Amniotic stem cell (primary cell): ENCODE results near the gene VEGFD.

Experiments
- DNase-seq: peaks from one replicate; lab custom pipeline; 2025; lab: John Stamatoyannopoulos, UW

Gene VEGFD, protein sequence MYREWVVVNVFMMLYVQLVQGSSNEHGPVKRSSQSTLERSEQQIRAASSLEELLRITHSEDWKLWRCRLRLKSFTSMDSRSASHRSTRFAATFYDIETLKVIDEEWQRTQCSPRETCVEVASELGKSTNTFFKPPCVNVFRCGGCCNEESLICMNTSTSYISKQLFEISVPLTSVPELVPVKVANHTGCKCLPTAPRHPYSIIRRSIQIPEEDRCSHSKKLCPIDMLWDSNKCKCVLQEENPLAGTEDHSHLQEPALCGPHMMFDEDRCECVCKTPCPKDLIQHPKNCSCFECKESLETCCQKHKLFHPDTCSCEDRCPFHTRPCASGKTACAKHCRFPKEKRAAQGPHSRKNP

DNA sequence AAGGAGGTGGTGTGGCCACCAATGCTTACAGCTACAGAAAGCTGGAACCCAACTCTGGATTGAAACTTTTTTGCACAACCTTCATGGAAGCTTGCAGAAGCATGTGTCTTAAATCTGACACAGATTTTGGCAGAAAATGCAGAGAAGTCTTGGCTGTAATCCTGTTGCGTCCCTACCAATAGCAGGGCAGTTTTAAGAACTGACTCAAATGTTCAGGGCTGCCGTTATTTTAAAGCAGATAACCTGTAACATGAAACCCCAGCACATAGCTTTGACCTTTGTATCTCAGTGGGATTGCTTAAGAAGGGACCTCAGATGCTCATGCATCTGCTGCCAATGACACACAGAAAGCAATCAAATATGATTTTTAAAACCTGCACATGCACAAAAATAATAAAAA is at the start of gene VEGFD:
VEGFD (minus strand) TSS at position 110 of the 400 bp plus-strand sequence. CDS start 467 bp downstream, outside the sequence.
- DNase-seq: no peak

DNA sequence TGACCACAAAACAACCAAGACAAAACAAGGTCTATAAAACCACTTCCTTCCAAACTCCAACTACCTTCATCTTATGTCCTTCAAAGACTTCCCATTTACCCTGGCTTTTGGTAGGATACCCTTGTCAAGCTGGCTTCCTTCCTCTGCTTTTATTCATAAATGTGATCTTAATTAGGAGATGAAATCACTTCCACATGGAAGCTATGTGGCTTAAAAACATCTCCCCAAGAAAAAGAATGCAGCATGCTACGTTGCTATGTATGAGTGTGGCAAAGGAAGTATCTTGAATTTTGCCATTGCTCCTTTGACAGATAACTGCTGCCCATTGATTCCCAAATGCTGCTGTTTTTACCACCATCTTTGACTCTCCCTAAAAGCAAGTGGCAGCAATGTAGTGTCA is 46.4 kb upstream of the VEGFD start:
- no peak for DNase-seq

DNA sequence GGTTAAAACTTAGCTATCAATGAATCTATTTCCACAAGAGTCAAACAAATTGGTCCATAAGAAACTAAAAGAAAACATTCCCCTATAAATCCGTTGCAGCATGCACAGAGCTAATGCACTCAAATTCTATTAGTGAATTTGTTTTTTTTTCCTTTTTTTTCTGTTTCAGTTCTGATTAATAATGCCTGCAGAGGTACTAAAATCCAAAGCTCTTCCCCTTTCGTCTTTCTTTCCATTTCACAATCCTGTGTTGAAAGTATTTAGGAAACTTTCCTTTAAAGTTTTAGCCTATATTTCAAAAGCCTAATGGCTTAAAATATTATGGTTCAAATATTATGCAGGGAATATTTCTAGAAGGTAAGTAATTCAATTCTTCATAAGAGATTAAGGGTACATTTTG is 45.9 kb upstream of the VEGFD start:
- no peak for DNase-seq

DNA sequence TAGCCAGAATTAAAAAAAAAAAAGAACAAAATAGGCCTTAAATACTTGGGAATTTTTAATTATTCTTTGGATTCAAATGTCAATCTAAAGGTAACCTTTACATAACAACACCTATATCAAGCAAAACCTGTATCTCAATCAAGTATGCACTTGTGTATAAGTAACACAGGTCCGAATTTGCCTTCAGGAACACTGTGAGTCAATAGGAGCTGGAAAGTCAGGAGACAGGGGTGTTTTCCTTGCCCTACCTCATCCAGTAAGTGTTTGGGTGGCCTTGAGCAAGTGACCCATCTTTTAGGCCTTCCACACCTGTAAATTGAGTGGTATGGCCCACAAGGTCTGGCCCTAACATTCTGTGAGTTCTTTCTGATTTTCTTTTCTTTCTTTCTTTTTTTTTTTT is 40.8 kb upstream of the VEGFD start:
- DNase-seq: no peak

GRCh38 chrX:15418707-15419181 is 34.5 kb upstream of the VEGFD start:
- DNase-seq: no peak

DNA sequence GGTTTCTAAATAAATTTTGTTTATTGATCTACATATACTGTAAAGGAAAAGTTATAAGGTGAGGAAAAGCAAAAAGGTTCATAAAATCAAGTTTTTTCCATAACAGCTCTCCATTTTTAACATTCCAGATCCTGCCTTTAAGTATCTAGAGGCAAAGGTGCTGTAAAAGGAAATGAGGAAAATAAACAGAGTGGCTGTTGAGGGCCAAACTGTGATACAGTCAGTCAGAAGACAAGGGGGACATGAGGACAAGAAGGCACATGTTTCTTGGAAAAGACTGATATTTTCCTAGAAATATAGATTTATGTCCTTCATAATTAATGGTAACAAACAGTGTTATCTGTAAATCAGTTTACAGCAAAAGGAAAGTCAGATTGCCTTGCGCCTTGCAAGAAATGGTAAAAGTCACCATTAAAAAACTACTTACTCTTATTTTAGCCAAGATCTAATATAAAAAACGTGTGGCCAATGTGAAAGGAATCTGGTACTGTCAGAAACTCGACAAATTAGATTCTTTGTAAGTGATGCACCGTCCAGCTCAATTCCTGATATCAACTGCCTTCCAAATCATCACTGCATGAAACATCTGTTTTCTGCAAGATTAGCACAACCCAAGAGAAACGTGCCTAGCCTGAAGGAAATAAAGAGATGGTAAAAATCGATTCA is 34.0 kb upstream of the VEGFD start:
- DNase-seq: no peak

DNA sequence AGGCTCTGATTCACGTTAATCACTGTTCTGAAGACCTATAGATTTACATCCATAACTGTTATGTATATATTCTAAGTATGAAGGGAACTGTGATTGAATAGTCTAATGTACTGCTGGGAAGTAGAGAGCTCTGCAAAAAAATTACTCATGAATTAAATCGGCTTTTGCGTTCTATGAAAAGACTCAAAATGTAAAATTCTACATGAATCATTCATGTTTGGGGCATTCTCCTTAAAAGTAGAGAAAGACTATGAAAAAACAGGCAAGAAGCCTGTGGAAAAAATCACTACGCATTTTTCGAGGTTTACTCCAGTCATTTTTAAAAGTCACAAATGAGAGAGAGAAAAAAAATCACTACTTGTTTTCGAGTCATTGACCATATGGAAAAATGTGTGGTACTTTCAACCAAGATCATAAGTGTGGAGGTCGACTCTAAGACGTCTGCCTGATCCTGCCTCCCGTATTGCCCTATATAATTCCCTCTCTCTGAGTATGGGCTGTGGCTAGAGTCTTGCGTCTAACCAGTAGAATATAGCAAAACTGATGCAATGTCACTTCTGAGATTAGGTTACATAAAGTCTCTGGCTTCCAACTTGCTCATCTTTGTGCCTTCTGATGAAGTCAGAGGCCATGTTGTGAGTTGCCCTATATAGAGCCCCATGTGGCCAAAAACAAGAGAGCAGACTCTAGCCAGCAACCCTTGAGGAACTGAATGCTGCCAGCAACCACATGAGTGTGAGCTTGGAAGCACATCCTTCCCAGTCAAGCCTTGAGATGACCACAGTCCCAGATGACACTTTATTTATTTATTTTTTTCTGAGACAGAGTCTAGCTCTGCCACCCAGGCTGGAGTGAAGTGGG is 32.1 kb upstream of the VEGFD start:
- DNase-seq: no peak

GRCh38 chrX:15413101-15413500 is 28.9 kb upstream of the VEGFD start:
- DNase-seq: no peak

- DNase-seq: no peak
Observed at GRCh38 chrX:15410947-15411346, 26.7 kb upstream of the VEGFD start.

GRCh38 chrX:15410430-15410829 is 26.2 kb upstream of the VEGFD start:
- DNase-seq: no peak

GRCh38 chrX:15405846-15406245 is 21.6 kb upstream of the VEGFD start:
- no peak for DNase-seq

DNA sequence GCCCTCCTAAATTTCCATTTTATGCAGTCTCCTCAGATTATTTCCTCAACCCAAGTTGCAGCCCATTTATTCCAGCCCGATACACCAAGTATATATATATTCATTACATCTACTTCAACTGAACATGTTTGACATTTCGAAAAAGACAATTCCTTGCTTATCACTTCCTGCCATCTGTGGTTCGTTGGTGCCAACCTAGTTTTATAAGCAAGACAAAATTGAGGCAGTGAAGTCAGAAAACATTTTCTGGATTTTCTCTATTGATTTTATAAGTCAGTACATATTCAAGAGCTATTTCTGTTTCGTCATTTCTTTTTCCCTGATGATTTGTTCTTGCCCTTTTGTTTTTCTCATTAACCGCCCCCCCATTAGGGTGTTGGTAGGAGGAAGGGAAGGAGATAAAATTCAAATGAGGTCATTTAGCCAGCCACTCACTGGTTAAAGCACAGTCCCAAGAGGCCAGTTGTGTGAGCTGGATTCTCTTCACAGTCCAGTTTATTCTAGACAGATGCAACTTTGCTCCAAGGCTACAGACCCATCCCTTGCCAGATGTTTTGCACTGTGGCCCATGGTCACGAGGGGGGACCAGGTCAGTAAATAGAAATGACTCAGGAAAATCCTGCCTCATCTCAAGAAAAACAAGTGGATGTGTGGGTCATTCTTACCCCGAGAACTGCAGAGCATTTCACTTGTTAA is 20.3 kb upstream of the VEGFD start:
- DNase-seq: no peak

- no peak for DNase-seq
Observed at GRCh38 chrX:15401378-15401777, 17.2 kb upstream of the VEGFD start.

DNA sequence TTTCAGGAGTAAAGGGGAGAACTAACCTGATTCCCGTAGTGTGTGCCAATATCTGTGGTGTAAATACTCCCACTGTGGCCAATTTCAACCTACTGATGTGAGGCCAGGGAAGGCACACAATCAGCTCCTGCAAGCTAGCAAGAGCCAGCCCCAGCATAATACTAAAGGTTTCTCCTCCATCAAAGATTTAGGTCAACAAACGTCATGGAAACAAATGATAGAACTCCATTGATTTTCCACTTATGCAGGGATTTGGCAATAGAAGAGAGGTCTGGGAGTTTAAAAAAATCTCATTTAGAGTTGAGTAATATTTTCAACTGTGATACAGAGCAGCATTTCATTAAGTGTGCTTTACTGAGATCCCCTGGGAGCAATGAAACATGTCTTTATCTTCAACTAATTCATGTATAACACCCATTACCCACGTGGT is 15.8 kb upstream of the VEGFD start:
- DNase-seq: no peak

GRCh38 chrX:15398874-15399273 is 14.7 kb upstream of the VEGFD start:
- no peak for DNase-seq

- no peak for DNase-seq
Observed at GRCh38 chrX:15395789-15396188, 11.6 kb upstream of the VEGFD start.

- DNase-seq: no peak
Observed at GRCh38 chrX:15391850-15392249, 7.6 kb upstream of the VEGFD start.

DNA sequence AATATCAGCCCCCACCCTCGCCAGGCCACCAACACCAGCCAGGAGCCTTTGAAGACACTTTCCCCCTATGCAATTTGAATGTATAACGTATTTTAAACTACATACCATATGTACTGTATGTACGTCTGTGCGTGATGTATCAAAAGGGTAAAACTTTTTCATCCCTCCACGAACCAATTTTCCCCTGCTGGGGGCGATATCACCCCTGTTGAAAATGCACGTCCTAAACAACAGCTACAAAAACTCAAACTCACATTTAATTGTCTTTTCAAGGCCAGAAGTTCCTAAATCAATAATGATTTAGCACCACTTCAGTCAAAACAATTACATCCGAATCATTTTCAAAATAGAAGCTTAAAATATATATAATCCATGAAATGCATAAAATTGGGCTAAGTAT is 1.4 kb downstream of the VEGFD start:
- no peak for DNase-seq

GRCh38 chrX:15376956-15377355 is 7.3 kb downstream of the VEGFD start:
- DNase-seq: no peak

- DNase-seq: no peak
Observed at GRCh38 chrX:15373976-15374375, 10.2 kb downstream of the VEGFD start.

GRCh38 chrX:15366506-15367352 is 17.5 kb downstream of the VEGFD start:
- no peak for DNase-seq
